Body of pancreas (tissue), 4 donors: ENCODE data around the gene DENND1A. TPM values are rescaled to one million over a fixed set of nuclear protein-coding genes. Genes with fewer than 3 reads are reported as not detected.

Source experiments
- ATAC-seq: fragments of 150-250 bp; one replicate; pipeline ENCODE4 v1.9.1; 2016
- DNase-seq, 4 donors: peaks; one replicate each; pipeline ENCODE4 v3.0.0-alpha.2; 2019
- H3K27ac ChIP-seq, 4 donors: fragments of 200-600 bp; sonication (generic); 1 replicate in 3 of 4; 2 replicates in 1 of 4; pipeline versions ENCODE4 v1.5.1 to v1.6.1; 2016 to 2019; ENCODE audit warnings: mild to moderate bottlenecking in 1 of 4, mixed read lengths in 1 of 4, moderate library complexity in 1 of 4
- H3K27me3 ChIP-seq, 2 donors: fragments of 200-600 bp; sonication (generic); one replicate each; pipeline ENCODE4 v1.6.0; 2016; ENCODE audit warnings: mild to moderate bottlenecking in 1 of 2
- H3K36me3 ChIP-seq, 2 donors: fragments of 200-600 bp; sonication (generic); replicated peaks in 1 of 2; 2 replicates each; pipeline ENCODE4 v1.5.1; 2016; ENCODE audit warnings: low read depth in 2 of 2; ENCODE audit not compliant: insufficient read depth in 1 of 2
- H3K4me1 ChIP-seq: fragments of 200-600 bp; sonication (generic); one replicate; pipeline ENCODE4 v1.6.0; 2016
- H3K4me3 ChIP-seq, 2 donors: fragments of 200-600 bp; sonication (generic); 1 replicate in 1 of 2; 2 replicates in 1 of 2; pipeline ENCODE4 v1.5.1; 2016 to 2019
- H3K9me3 ChIP-seq, 3 donors: fragments of 200-600 bp; sonication (generic); 1 replicate in 2 of 3; 2 replicates in 1 of 3; pipeline ENCODE4 v1.5.1; 2016
- CTCF ChIP-seq, 7 experiments: fragments of 450-650 bp in 4 of 7; fragments of 200-600 bp in 3 of 7; sonication (generic) in 3 of 7; IDR thresholded peaks; one replicate each; pipeline ENCODE4 v1.5.1; 2016 to 2019; ENCODE audit warnings: antibody characterized with exemption in 7 of 7
- POLR2A ChIP-seq, 3 donors: fragments of 450-650 bp; IDR thresholded peaks; one replicate each; pipeline ENCODE4 v1.6.1; 2016; ENCODE audit warnings: antibody characterized with exemption in 3 of 3, mild to moderate bottlenecking in 2 of 3
- WGBS, 2 donors: methylation state at CpG; one replicate each; pipeline ENCODE4 v1.1.5; 2017; 5-methylcytosine and 5-hydroxymethylcytosine counted together
- intact Hi-C: fragments of 100-400 bp; cut with DNase I; formaldehyde crosslinking; loops from one replicate; pipeline ENCODE4 v1.15.1; 2023
- total RNA-seq, 2 donors: library from RNA; depleted of rRNA; stranded (reverse); fragments of >200 nt; gene quantifications; one replicate each; pipeline ENCODE4 v1.1.0, GENCODE V29; 2016

The DENND1A gene
- total RNA-seq, 2 donors from 2014 or later: 7.6 to 8.6 TPM

GRCh38 chr9:123864251-123864650 lies 65.7 kb downstream of the DENND1A start:
- no peak overlapping the region for H3K4me3 ChIP-seq
- TF ChIP-seq CTCF (IDR thresholded peaks at IDR 0.05): no peak
- TF ChIP-seq POLR2A (IDR thresholded peaks at IDR 0.05): no peak
- intact Hi-C loops: no loop called here
- 90 to 93% methylated on average over 9 of the region's 9 CpGs for WGBS, 2 donors
- no peaks in the 10 kb centered on the region for H3K9me3 ChIP-seq
- ATAC-seq (no peak), DNase-seq (no peak)
- H3K27me3 ChIP-seq: no peaks in the 10 kb centered on the region
- H3K36me3 ChIP-seq: no peaks in the 10 kb centered on the region
- no peak overlapping the region for H3K27ac ChIP-seq
- no peaks in the 10 kb centered on the region for H3K4me1 ChIP-seq

- DNase-seq: no peak
- no peak overlapping the region for H3K4me3 ChIP-seq
- no peaks in the 10 kb centered on the region for H3K4me1 ChIP-seq
- no peaks in the 10 kb centered on the region for H3K27me3 ChIP-seq
- no peaks in the 10 kb centered on the region for H3K9me3 ChIP-seq
- 80 to 94% methylated on average over 5 of the region's 5 CpGs for WGBS, 2 donors
- H3K27ac ChIP-seq: no peak overlapping the region
- TF ChIP-seq POLR2A (IDR thresholded peaks at IDR 0.05) (no peak), CTCF (IDR thresholded peaks at IDR 0.05) (no peak)
- no peaks in the 10 kb centered on the region for H3K36me3 ChIP-seq
- intact Hi-C loops: no loop called here
- no peak for ATAC-seq
Measured at GRCh38 chr9:123863164-123863855, 66.6 kb downstream of the DENND1A start.

GRCh38 chr9:123861756-123862120 lies 68.2 kb downstream of the DENND1A start:
- intact Hi-C loops: no loop called here
- Histone ChIP-seq H3K36me3 (no peaks in the 10 kb centered on the region), H3K27ac (no peak overlapping the region), H3K27me3 (no peaks in the 10 kb centered on the region), H3K9me3 (no peaks in the 10 kb centered on the region), H3K4me3 (no peak overlapping the region), H3K4me1 (no peaks in the 10 kb centered on the region)
- no peak for TF ChIP-seq POLR2A (IDR thresholded peaks at IDR 0.05)
- TF ChIP-seq CTCF (IDR thresholded peaks at IDR 0.05): no peak
- WGBS, 2 donors: 92 to 99% methylated on average over 2 of the region's 2 CpGs
- ATAC-seq: no peak
- DNase-seq: no peak

GRCh38 chr9:123861086-123861755 lies 68.7 kb downstream of the DENND1A start:
- H3K9me3 ChIP-seq: no peaks in the 10 kb centered on the region
- H3K4me3 ChIP-seq: no peak overlapping the region
- no peak overlapping the region for H3K27ac ChIP-seq
- H3K27me3 ChIP-seq: no peaks in the 10 kb centered on the region
- WGBS, 2 donors: 91 to 92% methylated on average over 2 of the region's 2 CpGs
- no peak for TF ChIP-seq CTCF (IDR thresholded peaks at IDR 0.05)
- no peak for TF ChIP-seq POLR2A (IDR thresholded peaks at IDR 0.05)
- no peaks in the 10 kb centered on the region for H3K36me3 ChIP-seq
- no peak for DNase-seq
- intact Hi-C loops: no loop called here
- no peak for ATAC-seq
- no peaks in the 10 kb centered on the region for H3K4me1 ChIP-seq

- no peaks in the 10 kb centered on the region for H3K4me1 ChIP-seq
- ATAC-seq (no peak), DNase-seq (no peak)
- no peaks in the 10 kb centered on the region for H3K27me3 ChIP-seq
- intact Hi-C loops: no loop called here
- H3K9me3 ChIP-seq: no peaks in the 10 kb centered on the region
- H3K36me3 ChIP-seq: no peaks in the 10 kb centered on the region
- TF ChIP-seq CTCF (IDR thresholded peaks at IDR 0.05): no peak
- TF ChIP-seq POLR2A (IDR thresholded peaks at IDR 0.05): no peak
- no peak overlapping the region for H3K4me3 ChIP-seq
- H3K27ac ChIP-seq: no peak overlapping the region
- WGBS, 2 donors: 92 to 94% methylated on average over 4 of the region's 4 CpGs
Measured at GRCh38 chr9:123860603-123861002, 69.3 kb downstream of the DENND1A start.
